VCaP (cell line): ENCODE results near the gene MYBPH.

Source experiments
- H3K27ac ChIP-seq: fragments of 450-650 bp; 2 replicates; pipeline ENCODE4 v1.5.1; 2017
- CTCF ChIP-seq: fragments of 450-650 bp; conservative IDR thresholded peaks from 2 replicates; pipeline ENCODE4 v1.5.1; 2017; ENCODE audit warnings: mild to moderate bottlenecking, moderate library complexity

Gene MYBPH

GRCh38 chr1:203156280-203156679, 19.3 kb downstream of the MYBPH start:
- TF ChIP-seq CTCF: no peak
- H3K27ac ChIP-seq: no peak overlapping the region

DNA sequence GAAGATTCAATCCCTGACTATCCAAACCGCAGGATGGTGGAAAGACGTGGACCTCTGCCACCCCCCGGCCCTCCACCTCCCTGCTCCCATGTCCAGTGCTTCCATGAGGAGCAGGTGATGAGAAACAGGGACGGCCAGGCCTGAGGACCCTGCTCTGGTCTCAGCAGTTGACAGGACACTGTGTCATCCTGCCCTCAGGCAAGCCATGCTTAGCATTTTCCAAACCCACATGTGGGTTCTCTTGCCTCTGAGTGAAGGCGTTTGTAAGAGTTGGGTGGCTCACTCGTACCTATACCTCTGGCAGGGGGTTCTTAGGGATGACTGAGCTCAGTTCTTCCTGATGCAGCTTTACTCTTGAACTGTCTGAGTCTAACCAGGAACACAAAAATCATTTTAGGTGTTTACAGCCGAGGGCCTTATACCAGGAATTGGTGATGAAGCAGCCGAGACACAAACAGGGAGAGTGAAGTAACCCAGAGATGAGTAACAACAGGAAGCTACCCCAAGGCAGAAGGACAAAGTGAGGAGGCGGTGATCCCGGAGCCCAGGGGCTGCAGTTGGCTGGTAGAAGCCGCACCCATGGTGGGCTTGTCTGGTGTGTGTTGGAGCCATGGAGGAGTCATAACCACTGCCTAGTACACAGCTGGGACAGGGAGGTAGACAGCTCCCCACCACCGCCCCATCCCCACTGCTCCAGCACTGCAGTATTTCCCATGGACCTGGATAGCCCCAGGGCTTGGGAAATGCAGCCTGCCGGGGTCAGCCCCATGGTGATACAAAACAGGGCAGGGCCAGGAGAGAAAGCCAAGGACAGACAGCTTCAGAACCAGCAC, 21.4 kb downstream of the MYBPH start:
- peak overlapping the region; percentile 57 for H3K27ac ChIP-seq
- no peak for TF ChIP-seq CTCF

DNA sequence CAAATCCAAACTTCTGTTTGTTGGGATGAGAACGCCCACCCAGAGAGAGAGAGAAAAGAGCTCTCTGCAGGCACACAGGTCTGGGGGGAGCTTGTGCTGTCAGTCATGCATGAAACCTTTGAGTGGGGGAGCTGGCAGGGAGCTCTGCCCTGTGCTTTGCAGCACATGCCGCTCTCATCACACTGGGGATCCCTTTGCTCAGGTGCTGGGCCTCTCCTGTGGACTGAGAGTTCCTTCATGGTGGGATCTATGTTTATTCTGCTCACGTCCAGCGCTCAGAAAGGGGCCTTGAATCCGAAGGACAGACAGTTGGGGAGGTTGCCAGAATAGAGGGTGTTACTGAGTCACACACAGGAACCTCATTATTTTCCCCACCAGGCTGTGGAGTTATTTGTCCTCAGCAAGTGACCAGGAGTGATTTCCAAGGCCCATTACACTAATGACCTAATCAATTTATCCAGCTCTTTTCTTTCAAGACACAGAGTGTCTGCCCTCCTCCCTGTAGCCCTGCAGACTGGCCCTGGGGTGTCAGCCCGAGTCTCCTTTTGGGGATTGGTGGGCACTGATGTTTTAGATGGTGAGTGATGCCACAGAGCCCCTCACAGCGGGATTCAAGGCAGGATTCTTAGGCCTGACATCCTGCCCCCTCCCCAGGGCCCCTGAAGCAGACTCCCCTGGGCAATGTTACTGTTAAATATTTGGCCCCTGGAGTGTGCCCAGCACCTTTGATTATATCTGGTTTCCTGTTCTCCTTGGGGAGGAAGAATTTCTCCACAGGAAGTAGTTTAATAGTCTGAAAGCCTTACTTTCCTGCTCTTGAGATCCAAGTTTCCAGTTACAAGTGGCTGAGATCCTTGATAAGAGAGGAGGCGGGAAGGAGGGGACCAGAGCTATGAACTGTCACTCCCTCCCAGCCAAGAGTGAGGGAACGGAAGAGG, 22.3 kb downstream of the MYBPH start:
- TF ChIP-seq CTCF: no peak
- peak overlapping the region; percentile 57 for H3K27ac ChIP-seq

GRCh38 chr1:203152158-203153034, 23.2 kb downstream of the MYBPH start:
- TF ChIP-seq CTCF: no peak
- peak overlapping the region; percentile 57 for H3K27ac ChIP-seq

GRCh38 chr1:203151362-203152157, 24.1 kb downstream of the MYBPH start:
- peak overlapping the region; percentile 58; the same call in 1 of the 2 replicates for H3K27ac ChIP-seq
- no peak for TF ChIP-seq CTCF

GRCh38 chr1:203150511-203151297, 24.9 kb downstream of the MYBPH start:
- TF ChIP-seq CTCF: no peak

More at GRCh38 chr1:203150511-203151297, 24.9 kb downstream of the MYBPH start:
- H3K27ac ChIP-seq: peak overlapping the region; percentile 58; the same call in 1 of the 2 replicates
